ENCODE results near the gene GABARAPL2.

GRCh38 chr16:75537776-75538175, 28.4 kb upstream of the GABARAPL2 start:
- TF ChIP-seq EZH2phosphoT487 (conservative IDR thresholded peaks at IDR 0.05; ENCODE audit: low read length) (no peak), CTCF (IDR thresholded peaks at IDR 0.05; ENCODE audit: insufficient read depth, low read length, poor library complexity, severe bottlenecking) (no peak)
